VCaP (cell line): ENCODE measurements around the gene SLC24A3.

Source experiments
- H3K27ac ChIP-seq: fragments of 450-650 bp; 2 replicates; pipeline ENCODE4 v1.5.1; 2017
- CTCF ChIP-seq: fragments of 450-650 bp; conservative IDR thresholded peaks from 2 replicates; pipeline ENCODE4 v1.5.1; 2017; ENCODE audit warnings: mild to moderate bottlenecking, moderate library complexity

Gene SLC24A3

GRCh38 chr20:19642860-19643259 is 430.4 kb downstream of the SLC24A3 start:
- no peak for TF ChIP-seq CTCF
- no peak overlapping the region for H3K27ac ChIP-seq

- H3K27ac ChIP-seq = no peak overlapping the region
- no peak for TF ChIP-seq CTCF
Observed at GRCh38 chr20:19644085-19644484, 431.6 kb downstream of the SLC24A3 start.

GRCh38 chr20:19646963-19647362 is 434.5 kb downstream of the SLC24A3 start:
- H3K27ac ChIP-seq = no peak overlapping the region
- TF ChIP-seq CTCF = no peak

- no peak overlapping the region for H3K27ac ChIP-seq
- TF ChIP-seq CTCF = no peak
Observed at GRCh38 chr20:19648024-19648423, 435.6 kb downstream of the SLC24A3 start.

GRCh38 chr20:19649041-19649440 is 436.6 kb downstream of the SLC24A3 start:
- H3K27ac ChIP-seq = no peak overlapping the region
- TF ChIP-seq CTCF = no peak

- H3K27ac ChIP-seq = no peak overlapping the region
- TF ChIP-seq CTCF = no peak
Observed at GRCh38 chr20:19652591-19653026, 440.2 kb downstream of the SLC24A3 start.

GRCh38 chr20:19653327-19653726 is 440.9 kb downstream of the SLC24A3 start:
- no peak for TF ChIP-seq CTCF
- H3K27ac ChIP-seq = no peak overlapping the region

GRCh38 chr20:19654921-19655320 is 442.5 kb downstream of the SLC24A3 start:
- TF ChIP-seq CTCF = no peak
- H3K27ac ChIP-seq = no peak overlapping the region
